HepG2 (cell line): ENCODE data around the gene TMEM98. TPM values are rescaled to one million over a fixed set of nuclear protein-coding genes. Genes with fewer than 3 reads are reported as not detected.

Experiments used
- AGO2 ChIP-seq: fragments of 200-400 bp; formaldehyde crosslinking; optimal IDR thresholded peaks from 2 replicates; pipeline ENCODE3; 2017; ENCODE audit warnings: mild to moderate bottlenecking, low read depth, low read length, moderate library complexity
- E2F1 ChIP-seq: sonication (generic); formaldehyde crosslinking; IDR thresholded peaks from 2 replicates; pipeline ENCODE4 v1.5.0; 2020; ENCODE audit warnings: missing genetic modification reagents
- HMG20A ChIP-seq: IDR thresholded peaks from 2 replicates; pipeline ENCODE4 v1.6.1; 2016; ENCODE audit warnings: borderline replicate concordance
- HMGA1 ChIP-seq: sonication (generic); formaldehyde crosslinking; conservative IDR thresholded peaks from 2 replicates; pipeline ENCODE4 v1.4.0; 2020; ENCODE audit warnings: missing genetic modification reagents
- PLRG1 ChIP-seq: fragments of 450-650 bp; conservative IDR thresholded peaks from 2 replicates; pipeline ENCODE4 v1.6.1; 2016
- REST ChIP-seq, 2 experiments: IDR thresholded peaks; 2 replicates each; pipeline ENCODE4 v1.6.1; 2011 to 2012; ENCODE audit warnings: low read length in 2 of 2, borderline replicate concordance in 1 of 2, low read depth in 1 of 2, mild to moderate bottlenecking in 1 of 2, moderate library complexity in 1 of 2
- RFX5 ChIP-seq: IDR thresholded peaks from 2 replicates; pipeline ENCODE4 v1.6.1; 2011; ENCODE audit warnings: low read depth, low read length, improper control_type of control experiment
- SKIL ChIP-seq: sonication (generic); formaldehyde crosslinking; IDR thresholded peaks from 2 replicates; pipeline ENCODE4 v1.8.0; 2022; ENCODE audit warnings: missing genetic modification reagents, mild to moderate bottlenecking, moderate library complexity, borderline replicate concordance
- SOX13 ChIP-seq, 3 experiments: fragments of 450-650 bp in 1 of 3; sonication (generic) in 1 of 3; formaldehyde crosslinking in 1 of 3; IDR thresholded peaks in 2 of 3; conservative IDR thresholded peaks in 1 of 3; 2 replicates each; pipeline versions ENCODE4 v1.5.0 to v1.6.1; 2016 to 2020; ENCODE audit warnings: antibody characterized with exemption in 1 of 3, mild to moderate bottlenecking in 1 of 3, missing compliant biosample characterization in 1 of 3, missing genetic modification reagents in 1 of 3, moderate library complexity in 1 of 3
- THYN1 ChIP-seq: sonication (generic); formaldehyde crosslinking; IDR thresholded peaks from 2 replicates; pipeline ENCODE4 v1.8.1; 2023; ENCODE audit warnings: low read depth, mild to moderate bottlenecking, moderate library complexity, missing genetic modification reagents, borderline replicate concordance
- TIGD3 ChIP-seq: sonication (generic); formaldehyde crosslinking; IDR thresholded peaks from 2 replicates; pipeline ENCODE4 v1.5.1; 2020; ENCODE audit warnings: mild to moderate bottlenecking, missing genetic modification reagents, borderline replicate concordance
- ZFP41 ChIP-seq: sonication (generic); formaldehyde crosslinking; IDR thresholded peaks from 2 replicates; pipeline ENCODE4 v1.4.0; 2020; ENCODE audit warnings: mild to moderate bottlenecking, missing genetic modification reagents, borderline replicate concordance
- ZNF17 ChIP-seq: sonication (generic); formaldehyde crosslinking; IDR thresholded peaks from 2 replicates; pipeline ENCODE4 v1.5.0; 2020; ENCODE audit warnings: mild to moderate bottlenecking, missing genetic modification reagents
- ZNF20 ChIP-seq: sonication (generic); formaldehyde crosslinking; IDR thresholded peaks from 2 replicates; pipeline ENCODE4 v1.4.0; 2020; ENCODE audit warnings: mild to moderate bottlenecking, moderate library complexity, missing genetic modification reagents
- ZNF205 ChIP-seq: IDR thresholded peaks from 2 replicates; pipeline ENCODE4 v1.6.1; 2018; ENCODE audit warnings: missing biosample characterization, missing genetic modification reagents
- ZNF263 ChIP-seq: sonication (generic); formaldehyde crosslinking; IDR thresholded peaks from 2 replicates; pipeline ENCODE4 v1.4.0; 2020; ENCODE audit warnings: missing genetic modification reagents
- ZNF264 ChIP-seq: sonication (generic); formaldehyde crosslinking; IDR thresholded peaks from 2 replicates; pipeline ENCODE4 v1.4.0; 2020; ENCODE audit warnings: missing genetic modification reagents
- ZNF296 ChIP-seq: sonication (generic); formaldehyde crosslinking; conservative IDR thresholded peaks from 2 replicates; pipeline ENCODE4 v1.5.0; 2020; ENCODE audit warnings: mild to moderate bottlenecking, missing genetic modification reagents
- ZNF441 ChIP-seq: sonication (generic); formaldehyde crosslinking; IDR thresholded peaks from 2 replicates; pipeline ENCODE4 v1.7.0; 2021; ENCODE audit warnings: missing genetic modification reagents, borderline replicate concordance
- ZNF558 ChIP-seq: sonication (generic); formaldehyde crosslinking; IDR thresholded peaks from 2 replicates; pipeline ENCODE4 v1.9.0; 2022; ENCODE audit warnings: mild to moderate bottlenecking, missing genetic modification reagents, borderline replicate concordance
- ZNF672 ChIP-seq: sonication (generic); formaldehyde crosslinking; IDR thresholded peaks from 2 replicates; pipeline ENCODE4 v1.8.1; 2022; ENCODE audit warnings: missing genetic modification reagents
- polyA plus RNA-seq, 8 experiments: library from polyadenylated mRNA; depleted of rRNA in 3 of 8; stranded (reverse) in 7 of 8; unstranded in 1 of 8; fragments of >200 nt; fragmentation: Illumina TruSeq in 4 of 8; extraction: Trizol in 4 of 8; gene quantifications; 2 replicates each; pipeline versions ENCODE4 v1.2.1 to v1.2.3, GENCODE V29; 2011 to 2016; ENCODE audit warnings: low read depth in 4 of 8, missing spikeins in 1 of 8, mixed read lengths in 1 of 8; ENCODE audit not compliant: insufficient read depth in 1 of 8
- total RNA-seq, 5 experiments: library from RNA; depleted of rRNA; stranded (reverse); fragments of >200 nt; fragmentation: Illumina TruSeq; extraction: Trizol; gene quantifications; 2 replicates each; pipeline ENCODE4 v1.2.3, GENCODE V29; 2016; ENCODE audit warnings: low read depth in 1 of 5

TMEM98 gene
- total and polyA plus RNA-seq, 2 of the 13 experiments (the other 11 are each of a cell fraction or from before 2014, with no cell fraction given) = 103 to 175 TPM

- no peak for TF ChIP-seq ZNF558 (CRISPR knock-in tag)
- TF ChIP-seq HMGA1 (CRISPR knock-in tag) = no peak
- no peak for TF ChIP-seq REST (IDR thresholded peaks at IDR 0.05; ENCODE audit: borderline replicate concordance in 1 of 2, low read depth in 1 of 2, low read length in 2 of 2)
- no peak for TF ChIP-seq SOX13 (IDR thresholded peaks at IDR 0.05)
- no peak for TF ChIP-seq SOX13 (CRISPR knock-in tag; conservative IDR thresholded peaks at IDR 0.05 in 1 of 2, IDR thresholded peaks at IDR 0.05 in 1 of 2)
- 0 out of 2 replicates have a peak, but pooled peaks have one; percentile 32 for TF ChIP-seq ZNF263 (CRISPR knock-in tag)
- no peak for TF ChIP-seq E2F1 (CRISPR knock-in tag)
- no peak for TF ChIP-seq SKIL
- TF ChIP-seq ZNF205 (CRISPR knock-in tag) = no peak
- no peak for TF ChIP-seq THYN1 (CRISPR knock-in tag)
- no peak for TF ChIP-seq ZNF296 (CRISPR knock-in tag)
- no peak for TF ChIP-seq PLRG1
- TF ChIP-seq HMG20A (CRISPR knock-in tag) = no peak
- TF ChIP-seq AGO2 = peak; percentile 23
- no peak for TF ChIP-seq ZNF441
- 0 out of 2 replicates have a peak, but pooled peaks have one; percentile 40 for TF ChIP-seq ZNF672 (CRISPR knock-in tag)
- no peak for TF ChIP-seq ZNF264 (CRISPR knock-in tag)
- TF ChIP-seq ZNF17 (CRISPR knock-in tag) = no peak
- TF ChIP-seq ZFP41 (CRISPR knock-in tag) = no peak
- TF ChIP-seq TIGD3 (CRISPR knock-in tag) = no peak
- no peak for TF ChIP-seq ZNF20
- TF ChIP-seq RFX5 = no peak
Measured at GRCh38 chr17:32927724-32928585, at the start of gene TMEM98 (continued).
